OCI-LY1 (cell line): ENCODE results near the gene VTI1B.

Experiments
- H2AFZ ChIP-seq: fragments of 200-600 bp; sonication (generic), shearing (Covaris generic); 2 replicates; pipeline ENCODE4 v1.6.0; 2014; ENCODE audit warnings: antibody characterized with exemption, mild to moderate bottlenecking, low read length
- H3F3A ChIP-seq: fragments of 200-600 bp; sonication (generic), shearing (Covaris generic); 2 replicates; pipeline ENCODE4 v1.6.0; 2014; ENCODE audit warnings: mild to moderate bottlenecking, antibody characterized with exemption, low read length, moderate library complexity; ENCODE audit not compliant: insufficient read depth
- H3K27ac ChIP-seq: fragments of 200-600 bp; sonication (generic); 2 replicates; pipeline ENCODE4 v1.5.1; 2014; ENCODE audit warnings: low read length, mixed run types, mild to moderate bottlenecking, low read depth; ENCODE audit not compliant: poor library complexity, severe bottlenecking
- H3K27me3 ChIP-seq: fragments of 200-600 bp; sonication (generic); 2 replicates; pipeline ENCODE4 v1.6.0; 2014; ENCODE audit warnings: antibody characterized with exemption, mild to moderate bottlenecking, low read length, moderate library complexity; ENCODE audit not compliant: insufficient read depth
- H3K36me3 ChIP-seq: fragments of 200-600 bp; sonication (generic); 2 replicates; pipeline ENCODE4 v1.6.1; 2014; ENCODE audit warnings: mild to moderate bottlenecking, antibody characterized with exemption, low read length, moderate library complexity, mixed read lengths; ENCODE audit not compliant: insufficient read depth
- H3K4me1 ChIP-seq: fragments of 200-600 bp; sonication (generic); 2 replicates; pipeline ENCODE4 v1.5.1; 2014; ENCODE audit warnings: mild to moderate bottlenecking, low read length, moderate library complexity; ENCODE audit not compliant: insufficient read depth, severe bottlenecking
- H3K4me2 ChIP-seq: fragments of 200-600 bp; sonication (generic), shearing (Covaris generic); 2 replicates; pipeline ENCODE4 v1.6.1; 2014; ENCODE audit warnings: low read length
- H3K4me3 ChIP-seq: fragments of 200-600 bp; sonication (generic); 2 replicates; pipeline ENCODE4 v1.5.1; 2014; ENCODE audit warnings: low read length, low read depth, mild to moderate bottlenecking, mixed read lengths; ENCODE audit not compliant: poor library complexity, severe bottlenecking
- H3K79me2 ChIP-seq: fragments of 200-600 bp; shearing (Covaris generic); 2 replicates; pipeline ENCODE4 v1.6.1; 2016; ENCODE audit warnings: mixed run types, low read length, mixed read lengths; ENCODE audit not compliant: insufficient read depth
- H3K9ac ChIP-seq: fragments of 200-600 bp; sonication (generic), shearing (Covaris generic); 2 replicates; pipeline ENCODE4 v1.6.1; 2014; ENCODE audit warnings: mild to moderate bottlenecking, low read length, mixed read lengths
- H3K9me2 ChIP-seq: fragments of 200-600 bp; sonication (generic), shearing (Covaris generic); 2 replicates; pipeline ENCODE4 v1.6.1; 2014; ENCODE audit warnings: low read depth, mild to moderate bottlenecking, low read length, mixed read lengths
- H3K9me3 ChIP-seq: fragments of 200-600 bp; shearing (Covaris generic); 2 replicates; pipeline ENCODE4 v1.6.1; 2014; ENCODE audit warnings: low read length, mixed read lengths
- H4K20me1 ChIP-seq: fragments of 200-600 bp; sonication (generic), shearing (Covaris generic); 2 replicates; pipeline ENCODE4 v1.6.0; 2016; ENCODE audit warnings: mild to moderate bottlenecking, low read length; ENCODE audit not compliant: insufficient read depth
- EZH2 ChIP-seq: fragments of 200-600 bp; sonication (generic), shearing (Covaris generic); IDR thresholded peaks from 2 replicates; pipeline ENCODE4 v1.8.0; 2017; ENCODE audit warnings: borderline replicate concordance, mixed run types, mild to moderate bottlenecking, antibody characterized with exemption, low read length, moderate library complexity, mixed read lengths
- TF ChIP-seq, protein P1 (sequence below): fragments of 200-600 bp; sonication (generic), shearing (Covaris generic); IDR thresholded peaks from 2 replicates; pipeline ENCODE4 v1.5.1; 2017; ENCODE audit warnings: mild to moderate bottlenecking, antibody characterized with exemption, low read length, moderate library complexity, mixed read lengths

Gene VTI1B

DNA sequence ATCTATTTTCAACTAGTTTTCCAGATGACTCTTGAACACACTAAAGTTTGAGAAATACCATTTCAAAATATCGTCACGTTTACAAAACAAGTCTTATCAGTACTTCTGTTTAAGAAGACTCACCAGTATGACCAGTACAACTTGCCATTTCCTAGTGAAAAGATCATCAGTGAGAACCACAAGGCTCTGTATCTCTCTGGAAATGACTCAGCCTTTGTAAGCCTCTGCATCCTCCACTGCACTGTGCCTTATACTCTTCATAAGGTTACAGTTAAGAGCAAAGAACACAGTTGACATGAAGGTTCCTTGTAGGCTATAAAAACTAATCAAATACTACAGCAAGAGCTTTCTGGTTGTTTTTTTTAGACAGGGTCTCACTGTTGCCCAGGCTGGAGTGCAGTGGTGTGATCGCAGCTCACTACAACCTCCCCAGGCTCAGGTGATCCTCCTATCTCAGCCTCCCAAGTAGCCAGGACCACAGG lies 5.7 kb upstream of the VTI1B start:
- Histone ChIP-seq H3K4me3 (no peak overlapping the region), H3K4me2 (no peak overlapping the region), H4K20me1 (no peaks in the 10 kb centered on the region), H3K9me3 (no peaks in the 10 kb centered on the region), H3K36me3 (peaks cover 77% of the 10 kb centered on the region), H3K9me2 (no peaks in the 10 kb centered on the region), H3F3A (no peaks in the 10 kb centered on the region; the same call in 1 of the 2 replicates), H3K4me1 (peaks cover 11% of the 10 kb centered on the region), H3K79me2 (no peaks in the 10 kb centered on the region; the same call in 1 of the 2 replicates), H3K9ac (no peak overlapping the region), H2AFZ (no peak overlapping the region), H3K27me3 (no peaks in the 10 kb centered on the region), H3K27ac (no peak overlapping the region)
- TF ChIP-seq EZH2: no peak
- TF ChIP-seq, protein P1, sequence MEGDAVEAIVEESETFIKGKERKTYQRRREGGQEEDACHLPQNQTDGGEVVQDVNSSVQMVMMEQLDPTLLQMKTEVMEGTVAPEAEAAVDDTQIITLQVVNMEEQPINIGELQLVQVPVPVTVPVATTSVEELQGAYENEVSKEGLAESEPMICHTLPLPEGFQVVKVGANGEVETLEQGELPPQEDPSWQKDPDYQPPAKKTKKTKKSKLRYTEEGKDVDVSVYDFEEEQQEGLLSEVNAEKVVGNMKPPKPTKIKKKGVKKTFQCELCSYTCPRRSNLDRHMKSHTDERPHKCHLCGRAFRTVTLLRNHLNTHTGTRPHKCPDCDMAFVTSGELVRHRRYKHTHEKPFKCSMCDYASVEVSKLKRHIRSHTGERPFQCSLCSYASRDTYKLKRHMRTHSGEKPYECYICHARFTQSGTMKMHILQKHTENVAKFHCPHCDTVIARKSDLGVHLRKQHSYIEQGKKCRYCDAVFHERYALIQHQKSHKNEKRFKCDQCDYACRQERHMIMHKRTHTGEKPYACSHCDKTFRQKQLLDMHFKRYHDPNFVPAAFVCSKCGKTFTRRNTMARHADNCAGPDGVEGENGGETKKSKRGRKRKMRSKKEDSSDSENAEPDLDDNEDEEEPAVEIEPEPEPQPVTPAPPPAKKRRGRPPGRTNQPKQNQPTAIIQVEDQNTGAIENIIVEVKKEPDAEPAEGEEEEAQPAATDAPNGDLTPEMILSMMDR: no peak

DNA sequence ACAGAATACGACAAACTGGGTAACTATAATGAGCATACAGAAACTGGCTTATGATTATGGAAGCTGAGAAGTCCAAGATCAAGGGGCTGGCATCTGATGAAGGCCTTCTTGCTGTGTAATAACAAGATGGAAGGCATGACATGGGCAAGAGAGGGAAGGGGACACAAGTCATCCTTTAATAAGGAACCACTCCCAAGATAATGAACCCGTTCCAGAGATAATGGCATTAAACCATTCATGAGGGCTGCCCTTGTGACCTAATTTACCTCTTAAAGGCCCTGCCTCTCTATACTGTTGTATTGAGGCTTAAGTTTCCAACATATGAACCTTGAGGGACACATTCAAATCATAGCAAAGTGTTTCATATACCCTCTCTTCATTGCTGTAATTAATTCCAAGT lies 4.6 kb upstream of the VTI1B start:
- no peak for TF ChIP-seq EZH2
- TF ChIP-seq, protein P1: no peak
- Histone ChIP-seq H3K27me3 (no peaks in the 10 kb centered on the region), H3F3A (no peaks in the 10 kb centered on the region; the same call in 1 of the 2 replicates), H3K9ac (no peak overlapping the region), H4K20me1 (no peaks in the 10 kb centered on the region), H3K27ac (no peak overlapping the region), H3K9me3 (no peaks in the 10 kb centered on the region), H3K36me3 (peaks cover 67% of the 10 kb centered on the region), H3K4me1 (peaks cover 14% of the 10 kb centered on the region), H3K9me2 (no peaks in the 10 kb centered on the region), H3K79me2 (peaks cover 2% of the 10 kb centered on the region), H3K4me2 (no peak overlapping the region), H2AFZ (no peak overlapping the region), H3K4me3 (no peak overlapping the region)

DNA sequence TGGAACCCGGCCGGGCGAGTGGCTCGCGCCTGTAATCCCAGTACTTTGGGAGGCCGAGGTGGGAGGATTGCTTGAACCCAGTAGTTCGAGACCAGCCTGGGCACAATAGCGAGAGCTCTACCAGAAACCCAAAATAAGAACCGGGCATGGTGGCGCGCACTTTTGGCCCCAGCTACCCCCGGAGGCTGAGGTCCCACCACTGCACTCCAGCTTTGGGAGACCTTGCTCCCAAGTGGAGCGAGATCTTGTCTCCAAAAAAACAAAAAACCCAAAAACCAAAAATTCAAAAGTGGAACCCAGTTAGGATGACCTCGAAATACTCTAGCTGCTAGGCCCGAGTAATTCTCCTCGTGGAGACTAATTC lies 769 bp upstream of the VTI1B start:
- peak overlapping the region; percentile 44 for H3K27ac ChIP-seq
- 0 out of 2 replicates have a peak overlapping the region, but pooled peaks have one; percentile 8 for H2AFZ ChIP-seq
- peak overlapping the region; percentile 84 for H3K9ac ChIP-seq
- TF ChIP-seq, protein P1: no peak
- no peak for TF ChIP-seq EZH2
- H3K4me1 ChIP-seq: peaks cover 29% of the 10 kb centered on the region
- H3K79me2 ChIP-seq: peaks cover 24% of the 10 kb centered on the region
- no peaks in the 10 kb centered on the region for H3K27me3 ChIP-seq
- peak overlapping the region; percentile 81 for H3K4me3 ChIP-seq
- no peaks in the 10 kb centered on the region; the same call in 1 of the 2 replicates for H3F3A ChIP-seq
- H3K36me3 ChIP-seq: peaks cover 33% of the 10 kb centered on the region
- peak overlapping the region; percentile 99 for H3K4me2 ChIP-seq
- no peaks in the 10 kb centered on the region for H3K9me2 ChIP-seq
- H4K20me1 ChIP-seq: 0 out of 2 replicates have a peak, but pooled peaks cover 3% of the 10 kb centered on the region
- no peaks in the 10 kb centered on the region for H3K9me3 ChIP-seq
